ENCODE results near the gene FBXO40.

Gene FBXO40

GRCh38 chr3:121630355-121630754, 37.2 kb downstream of the FBXO40 start:
- WGBS, 2 donors (ENCODE audit: extremely low coverage in 2 of 2, insufficient read length in 2 of 2, insufficient replicate concordance in 1 of 2): no CpG with 5 or more reads among the region's 1 CpG
- Histone ChIP-seq H2BK12ac (ENCODE audit: low read length) (no peak overlapping the region), H3K4me1 (ENCODE audit: control insufficient read depth in 2 of 2, insufficient read depth in 1 of 2, low read depth in 1 of 2, low read length in 2 of 2) (no peaks in the 10 kb centered on the region), H2AK5ac (ENCODE audit: low read depth, low read length) (no peak overlapping the region), H2BK15ac (ENCODE audit: low read length) (no peak overlapping the region), H3K4me3 (ENCODE audit: low read length in 2 of 2) (no peak overlapping the region), H3K36me3 (replicated peaks in 1 of 2; ENCODE audit: control insufficient read depth in 2 of 2, insufficient read depth in 2 of 2, low read length in 2 of 2) (no peaks in the 10 kb centered on the region), H3K9me3 (replicated peaks in 1 of 2; ENCODE audit: control insufficient read depth in 2 of 2, insufficient read depth in 1 of 2, low read depth in 1 of 2, low read length in 2 of 2) (no peaks in the 10 kb centered on the region), H3K14ac (ENCODE audit: low read length) (no peak overlapping the region), H3K18ac (ENCODE audit: low read length) (no peak overlapping the region), H4K91ac (ENCODE audit: low read depth, low read length, poor library complexity) (no peak overlapping the region), H2BK120ac (ENCODE audit: low read depth, low read length) (no peak overlapping the region), H4K8ac (ENCODE audit: low read depth, low read length) (no peak overlapping the region), H2BK5ac (ENCODE audit: low read length) (no peak overlapping the region), H3K79me1 (ENCODE audit: low read depth, low read length) (no peaks in the 10 kb centered on the region), H2AFZ (ENCODE audit: low read length) (no peak overlapping the region), H3K4me2 (ENCODE audit: insufficient read depth, low read length, poor library complexity, severe bottlenecking) (no peak overlapping the region), H3K9ac (ENCODE audit: low read depth, low read length, poor library complexity) (no peak overlapping the region), H3K27ac (replicated peaks; ENCODE audit: low read length) (no peak overlapping the region), H3K4ac (ENCODE audit: low read length) (no peak overlapping the region), H3K23ac (ENCODE audit: low read depth, low read length, poor library complexity) (no peak overlapping the region), H3K27me3 (ENCODE audit: control insufficient read depth in 3 of 3, insufficient read depth in 3 of 3, low read depth in 1 of 3, low read length in 3 of 3) (peaks cover 0 to 3% (median 0%) of the 10 kb centered on the region in 3 experiments)
- DNase-seq (ENCODE audit: low spot score): no peak

- DNase-seq (ENCODE audit: low spot score): no peak
- no peak overlapping the region for H2BK5ac ChIP-seq (ENCODE audit: low read length)
- H3K9ac ChIP-seq (ENCODE audit: low read depth, low read length, poor library complexity): no peak overlapping the region
- no peak overlapping the region for H2BK15ac ChIP-seq (ENCODE audit: low read length)
- H4K8ac ChIP-seq (ENCODE audit: low read depth, low read length): no peak overlapping the region
- H3K27me3 ChIP-seq (ENCODE audit: control insufficient read depth in 3 of 3, insufficient read depth in 3 of 3, low read depth in 1 of 3, low read length in 3 of 3): peaks cover 0 to 9% (median 0%) of the 10 kb centered on the region in 3 experiments
- no peak overlapping the region for H2BK120ac ChIP-seq (ENCODE audit: low read depth, low read length)
- no peak overlapping the region for H3K18ac ChIP-seq (ENCODE audit: low read length)
- H3K9me3 ChIP-seq (replicated peaks in 1 of 2; ENCODE audit: control insufficient read depth in 2 of 2, insufficient read depth in 1 of 2, low read depth in 1 of 2, low read length in 2 of 2): no peaks in the 10 kb centered on the region
- H2AK5ac ChIP-seq (ENCODE audit: low read depth, low read length): no peak overlapping the region
- H3K4me1 ChIP-seq (ENCODE audit: control insufficient read depth in 2 of 2, insufficient read depth in 1 of 2, low read depth in 1 of 2, low read length in 2 of 2): no peaks in the 10 kb centered on the region
- WGBS, 2 donors (ENCODE audit: extremely low coverage in 2 of 2, insufficient read length in 2 of 2, insufficient replicate concordance in 1 of 2): no CpG with 5 or more reads among the region's 1 CpG
- H4K91ac ChIP-seq (ENCODE audit: low read depth, low read length, poor library complexity): no peak overlapping the region
- H2BK12ac ChIP-seq (ENCODE audit: low read length): no peak overlapping the region
- no peaks in the 10 kb centered on the region for H3K36me3 ChIP-seq (replicated peaks in 1 of 2; ENCODE audit: control insufficient read depth in 2 of 2, insufficient read depth in 2 of 2, low read length in 2 of 2)
- no peak overlapping the region for H3K4ac ChIP-seq (ENCODE audit: low read length)
- no peak overlapping the region for H3K27ac ChIP-seq (replicated peaks; ENCODE audit: low read length)
- H3K79me1 ChIP-seq (ENCODE audit: low read depth, low read length): no peaks in the 10 kb centered on the region
- no peak overlapping the region for H3K23ac ChIP-seq (ENCODE audit: low read depth, low read length, poor library complexity)
- H3K14ac ChIP-seq (ENCODE audit: low read length): no peak overlapping the region
- no peak overlapping the region for H3K4me3 ChIP-seq (ENCODE audit: low read length in 2 of 2)
- H3K4me2 ChIP-seq (ENCODE audit: insufficient read depth, low read length, poor library complexity, severe bottlenecking): no peak overlapping the region
- H2AFZ ChIP-seq (ENCODE audit: low read length): no peak overlapping the region
These were observed 44.7 kb downstream of the FBXO40 start for GRCh38 chr3:121637922-121638321.

GRCh38 chr3:121641127-121641526, 47.9 kb downstream of the FBXO40 start:
- WGBS, 2 donors (ENCODE audit: extremely low coverage in 2 of 2, insufficient read length in 2 of 2, insufficient replicate concordance in 1 of 2): no CpG with 5 or more reads among the region's 2 CpGs
- Histone ChIP-seq H2AK5ac (ENCODE audit: low read depth, low read length) (no peak overlapping the region), H2BK15ac (ENCODE audit: low read length) (no peak overlapping the region), H4K8ac (ENCODE audit: low read depth, low read length) (no peak overlapping the region), H3K27ac (replicated peaks; ENCODE audit: low read length) (no peak overlapping the region), H3K4me3 (ENCODE audit: low read length in 2 of 2) (no peak overlapping the region), H3K4me2 (ENCODE audit: insufficient read depth, low read length, poor library complexity, severe bottlenecking) (no peak overlapping the region), H2AFZ (ENCODE audit: low read length) (no peak overlapping the region), H3K23ac (ENCODE audit: low read depth, low read length, poor library complexity) (no peak overlapping the region), H2BK5ac (ENCODE audit: low read length) (no peak overlapping the region), H3K9me3 (replicated peaks in 1 of 2; ENCODE audit: control insufficient read depth in 2 of 2, insufficient read depth in 1 of 2, low read depth in 1 of 2, low read length in 2 of 2) (peaks cover 0 to 2% of the 10 kb centered on the region in 2 donors), H3K27me3 (ENCODE audit: control insufficient read depth in 3 of 3, insufficient read depth in 3 of 3, low read depth in 1 of 3, low read length in 3 of 3) (peaks cover 0 to 6% (median 0%) of the 10 kb centered on the region in 3 experiments), H3K4me1 (ENCODE audit: control insufficient read depth in 2 of 2, insufficient read depth in 1 of 2, low read depth in 1 of 2, low read length in 2 of 2) (no peaks in the 10 kb centered on the region), H3K36me3 (replicated peaks in 1 of 2; ENCODE audit: control insufficient read depth in 2 of 2, insufficient read depth in 2 of 2, low read length in 2 of 2) (no peaks in the 10 kb centered on the region), H3K79me1 (ENCODE audit: low read depth, low read length) (peaks cover 2% of the 10 kb centered on the region), H2BK12ac (ENCODE audit: low read length) (no peak overlapping the region), H2BK120ac (ENCODE audit: low read depth, low read length) (no peak overlapping the region), H3K9ac (ENCODE audit: low read depth, low read length, poor library complexity) (no peak overlapping the region), H3K14ac (ENCODE audit: low read length) (no peak overlapping the region), H3K4ac (ENCODE audit: low read length) (no peak overlapping the region), H3K18ac (ENCODE audit: low read length) (no peak overlapping the region), H4K91ac (ENCODE audit: low read depth, low read length, poor library complexity) (no peak overlapping the region)
- no peak for DNase-seq (ENCODE audit: low spot score)

GRCh38 chr3:121642601-121643314, 49.6 kb downstream of the FBXO40 start:
- no peak for DNase-seq (ENCODE audit: low spot score)
- Histone ChIP-seq H3K9ac (ENCODE audit: low read depth, low read length, poor library complexity) (no peak overlapping the region), H2AFZ (ENCODE audit: low read length) (no peak overlapping the region), H3K27me3 (ENCODE audit: control insufficient read depth in 3 of 3, insufficient read depth in 3 of 3, low read depth in 1 of 3, low read length in 3 of 3) (no peaks in the 10 kb centered on the region), H3K36me3 (replicated peaks in 1 of 2; ENCODE audit: control insufficient read depth in 2 of 2, insufficient read depth in 2 of 2, low read length in 2 of 2) (no peaks in the 10 kb centered on the region), H3K4ac (ENCODE audit: low read length) (no peak overlapping the region), H2BK15ac (ENCODE audit: low read length) (no peak overlapping the region), H3K9me3 (replicated peaks in 1 of 2; ENCODE audit: control insufficient read depth in 2 of 2, insufficient read depth in 1 of 2, low read depth in 1 of 2, low read length in 2 of 2) (peaks cover 0 to 2% of the 10 kb centered on the region in 2 donors), H3K23ac (ENCODE audit: low read depth, low read length, poor library complexity) (no peak overlapping the region), H3K4me3 (ENCODE audit: low read length in 2 of 2) (no peak overlapping the region), H2BK5ac (ENCODE audit: low read length) (no peak overlapping the region), H4K8ac (ENCODE audit: low read depth, low read length) (no peak overlapping the region), H2AK5ac (ENCODE audit: low read depth, low read length) (no peak overlapping the region), H2BK12ac (ENCODE audit: low read length) (no peak overlapping the region), H3K18ac (ENCODE audit: low read length) (no peak overlapping the region), H3K14ac (ENCODE audit: low read length) (no peak overlapping the region), H2BK120ac (ENCODE audit: low read depth, low read length) (no peak overlapping the region), H3K79me1 (ENCODE audit: low read depth, low read length) (peaks cover 2% of the 10 kb centered on the region), H4K91ac (ENCODE audit: low read depth, low read length, poor library complexity) (no peak overlapping the region), H3K27ac (replicated peaks; ENCODE audit: low read length) (no peak overlapping the region), H3K4me2 (ENCODE audit: insufficient read depth, low read length, poor library complexity, severe bottlenecking) (no peak overlapping the region), H3K4me1 (ENCODE audit: control insufficient read depth in 2 of 2, insufficient read depth in 1 of 2, low read depth in 1 of 2, low read length in 2 of 2) (no peaks in the 10 kb centered on the region)
- no CpG with 5 or more reads among the region's 9 CpGs for WGBS, 2 donors (ENCODE audit: extremely low coverage in 2 of 2, insufficient read length in 2 of 2, insufficient replicate concordance in 1 of 2)

Measured in neuronal stem cell (in vitro differentiated cells).